Germinal center (tissue), 1 donor: ENCODE measurements around the gene C17orf67.

Experiments
- DNase-seq: peaks from one replicate; pipeline ENCODE4 v3.0.0; 2012; ENCODE audit warnings: mixed read lengths, low spot score

Gene C17orf67

GRCh38 chr17:56833057-56833808 is 487 bp downstream of the C17orf67 start:
- DNase-seq, result peak; percentile 60

- DNase-seq, result no peak
Observed at GRCh38 chr17:56832446-56832845, 1.3 kb downstream of the C17orf67 start.

GRCh38 chr17:56831369-56832095 is 2.2 kb downstream of the C17orf67 start:
- DNase-seq, result no peak

GRCh38 chr17:56830726-56831368 is 2.9 kb downstream of the C17orf67 start:
- no peak for DNase-seq

GRCh38 chr17:56826611-56827414 is 6.9 kb downstream of the C17orf67 start:
- DNase-seq, result no peak

- DNase-seq, result no peak
Observed at GRCh38 chr17:56824503-56824902, 9.2 kb downstream of the C17orf67 start.

GRCh38 chr17:56823848-56824247 is 9.9 kb downstream of the C17orf67 start:
- DNase-seq, result no peak

- no peak for DNase-seq
Observed at GRCh38 chr17:56822725-56823124, 11.0 kb downstream of the C17orf67 start.

- peak; percentile 28 for DNase-seq
Observed at GRCh38 chr17:56821847-56822534, 11.7 kb downstream of the C17orf67 start.

- DNase-seq, result no peak
Observed at GRCh38 chr17:56820207-56820606, 13.5 kb downstream of the C17orf67 start.

GRCh38 chr17:56819431-56820145 is 14.1 kb downstream of the C17orf67 start:
- peak; percentile 78 for DNase-seq

GRCh38 chr17:56819030-56819429 is 14.7 kb downstream of the C17orf67 start:
- DNase-seq, result no peak

- no peak for DNase-seq
Observed at GRCh38 chr17:56817066-56817465, 16.7 kb downstream of the C17orf67 start.

GRCh38 chr17:56815711-56816110 is 18.0 kb downstream of the C17orf67 start:
- DNase-seq, result no peak

GRCh38 chr17:56812901-56813388 is 20.8 kb downstream of the C17orf67 start:
- no peak for DNase-seq

GRCh38 chr17:56810891-56811775 is 22.6 kb downstream of the C17orf67 start:
- DNase-seq, result no peak

GRCh38 chr17:56810343-56810742 is 23.4 kb downstream of the C17orf67 start:
- DNase-seq, result no peak

GRCh38 chr17:56809820-56810179 is 23.9 kb downstream of the C17orf67 start:
- DNase-seq, result no peak

GRCh38 chr17:56809106-56809819 is 24.5 kb downstream of the C17orf67 start:
- no peak for DNase-seq
